Mesendoderm (in vitro differentiated cells): ENCODE data around the gene ABHD6.

Experiments used
- DNase-seq: peaks from one replicate; pipeline ENCODE4 v3.0.0; 2013
- H2AK5ac ChIP-seq: 2 replicates; pipeline ENCODE4 v1.6.1; 2013; ENCODE audit warnings: low read length, inconsistent platforms
- H2BK120ac ChIP-seq: 2 replicates; pipeline ENCODE4 v1.6.1; 2013; ENCODE audit warnings: low read depth, mild to moderate bottlenecking, low read length, moderate library complexity, mixed read lengths
- H2BK15ac ChIP-seq: replicated peaks from 2 replicates; pipeline ENCODE4 v1.6.1; 2013; ENCODE audit warnings: low read depth, mild to moderate bottlenecking, moderate library complexity
- H2BK5ac ChIP-seq: 2 replicates; pipeline ENCODE4 v1.6.1; 2013; ENCODE audit warnings: low read length, inconsistent platforms
- H3K18ac ChIP-seq: 2 replicates; pipeline ENCODE4 v1.6.1; 2013; ENCODE audit warnings: mild to moderate bottlenecking, low read length, mixed read lengths
- H3K23ac ChIP-seq: one replicate; pipeline ENCODE4 v1.6.1; 2013; ENCODE audit warnings: low read length
- H3K27ac ChIP-seq: 2 replicates; pipeline ENCODE4 v1.5.1; 2013; ENCODE audit warnings: low read depth, mild to moderate bottlenecking, inconsistent platforms, low read length, moderate library complexity
- H3K27me3 ChIP-seq: 2 replicates; pipeline ENCODE4 v1.6.1; 2013; ENCODE audit warnings: low read length, control low read depth, mild to moderate bottlenecking, inconsistent platforms; ENCODE audit not compliant: insufficient read depth, poor library complexity
- H3K36me3 ChIP-seq: 2 replicates; pipeline ENCODE4 v1.6.1; 2013; ENCODE audit warnings: low read length, inconsistent platforms; ENCODE audit not compliant: control insufficient read depth, insufficient read depth
- H3K4ac ChIP-seq: one replicate; pipeline ENCODE4 v1.6.1; 2013; ENCODE audit warnings: low read depth, mild to moderate bottlenecking, low read length, moderate library complexity
- H3K4me1 ChIP-seq: 2 replicates; pipeline ENCODE4 v1.6.1; 2013; ENCODE audit warnings: low read depth, low read length, inconsistent platforms; ENCODE audit not compliant: control insufficient read depth
- H3K4me2 ChIP-seq: 2 replicates; pipeline ENCODE4 v1.6.1; 2013; ENCODE audit warnings: low read length
- H3K4me3 ChIP-seq: 2 replicates; pipeline ENCODE4 v1.5.1; 2013; ENCODE audit warnings: mild to moderate bottlenecking, low read length
- H3K56ac ChIP-seq: one replicate; pipeline ENCODE4 v1.6.1; 2013; ENCODE audit warnings: low read length
- H3K79me1 ChIP-seq: 2 replicates; pipeline ENCODE4 v1.6.1; 2013; ENCODE audit warnings: low read length, inconsistent platforms
- H3K79me2 ChIP-seq: 2 replicates; pipeline ENCODE4 v1.6.1; 2013; ENCODE audit warnings: mild to moderate bottlenecking, low read length; ENCODE audit not compliant: control insufficient read depth, insufficient read depth
- H3K9ac ChIP-seq: 2 replicates; pipeline ENCODE4 v1.6.1; 2013; ENCODE audit warnings: low read length, inconsistent platforms
- H4K5ac ChIP-seq: one replicate; pipeline ENCODE4 v1.6.1; 2013; ENCODE audit warnings: low read length
- H4K8ac ChIP-seq: one replicate; pipeline ENCODE4 v1.6.1; 2013; ENCODE audit warnings: low read depth, mild to moderate bottlenecking, control low read depth, low read length, moderate library complexity
- WGBS: extraction: QIAGEN DNeasy Blood & Tissue Kit; methylation state at CpG from one replicate; pipeline ENCODE4 v1.1.7; 2013; ENCODE audit warnings: low lambda C conversion rate, missing lambda C conversion rate; ENCODE audit not compliant: insufficient coverage; ENCODE audit errors: extremely low coverage; 5-methylcytosine and 5-hydroxymethylcytosine counted together

ABHD6 gene

DNA sequence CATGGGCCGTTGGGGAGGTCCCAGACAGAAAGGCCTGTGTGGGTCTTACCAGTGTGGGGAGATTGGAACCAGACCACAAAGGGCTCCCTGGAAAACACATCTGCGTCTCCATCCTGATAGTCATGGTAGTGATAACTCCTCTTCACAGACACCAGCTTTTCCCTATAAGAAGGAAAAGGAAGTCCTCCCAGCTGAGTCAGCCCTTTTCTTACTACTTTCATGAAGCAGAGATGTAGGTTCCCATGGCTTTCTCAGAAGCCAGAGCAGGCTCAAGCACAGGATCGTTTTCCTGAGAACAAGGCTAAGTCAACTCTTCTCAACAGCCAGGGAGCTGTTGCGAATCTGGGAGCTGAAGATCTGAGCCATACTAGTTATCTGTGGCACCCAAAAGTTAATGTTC is 32.9 kb upstream of the ABHD6 start:
- Histone ChIP-seq H3K27ac (no peak overlapping the region), H4K5ac (no peak overlapping the region)
- WGBS: no CpG with 5 or more reads among the region's 4 CpGs

DNA sequence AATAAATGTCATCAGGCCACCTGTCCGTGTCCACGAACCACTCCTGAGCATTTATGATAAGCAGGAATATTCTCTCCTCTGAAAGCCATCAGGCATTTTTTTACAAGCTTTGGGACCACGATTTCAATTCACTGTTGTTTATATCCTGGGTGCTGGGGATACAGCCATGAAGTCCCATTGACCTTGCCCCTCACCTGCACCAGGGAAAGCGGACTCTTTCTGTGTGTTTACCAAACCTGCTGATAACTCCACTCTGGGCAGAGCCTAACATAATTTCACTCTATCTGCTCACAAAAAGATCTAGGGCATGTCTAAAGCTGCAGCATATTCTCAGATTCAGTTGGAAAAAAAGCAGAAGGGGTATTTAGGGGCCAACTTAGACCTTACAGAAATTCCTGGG is 31.6 kb upstream of the ABHD6 start:
- H2BK120ac ChIP-seq: no peak overlapping the region
- H3K18ac ChIP-seq: no peak overlapping the region
- DNase-seq: no peak
- H2BK15ac ChIP-seq: no peak overlapping the region
- H3K27ac ChIP-seq: no peak overlapping the region
- no peak overlapping the region for H3K4me2 ChIP-seq
- H3K4me1 ChIP-seq: no peaks in the 10 kb centered on the region
- H3K9ac ChIP-seq: no peak overlapping the region
- no peak overlapping the region for H4K5ac ChIP-seq
- no peak overlapping the region for H2BK5ac ChIP-seq
- H3K79me2 ChIP-seq: no peaks in the 10 kb centered on the region
- no peaks in the 10 kb centered on the region for H3K36me3 ChIP-seq
- H3K23ac ChIP-seq: no peak overlapping the region
- WGBS: no CpG with 5 or more reads among the region's 4 CpGs
- no peak overlapping the region for H2AK5ac ChIP-seq
- H3K4me3 ChIP-seq: no peak overlapping the region
- no peaks in the 10 kb centered on the region for H3K79me1 ChIP-seq
- no peaks in the 10 kb centered on the region for H3K27me3 ChIP-seq
- no peak overlapping the region for H3K4ac ChIP-seq
- no peak overlapping the region for H3K56ac ChIP-seq
- H4K8ac ChIP-seq: no peak overlapping the region

More for the DNA sequence above, 32.9 kb upstream of the ABHD6 start:
- H3K4me1 ChIP-seq: no peaks in the 10 kb centered on the region
- no peak overlapping the region for H3K18ac ChIP-seq
- no peak overlapping the region for H3K4me2 ChIP-seq
- no peaks in the 10 kb centered on the region for H3K27me3 ChIP-seq
- H2AK5ac ChIP-seq: no peak overlapping the region
- H3K23ac ChIP-seq: no peak overlapping the region
- no peak overlapping the region for H3K4ac ChIP-seq
- no peak overlapping the region for H2BK120ac ChIP-seq
- no peak overlapping the region for H4K8ac ChIP-seq
- H3K79me1 ChIP-seq: no peaks in the 10 kb centered on the region
- no peaks in the 10 kb centered on the region for H3K79me2 ChIP-seq
- H2BK15ac ChIP-seq: no peak overlapping the region
- no peak overlapping the region for H3K9ac ChIP-seq
- no peak overlapping the region for H3K4me3 ChIP-seq
- no peaks in the 10 kb centered on the region for H3K36me3 ChIP-seq
- H2BK5ac ChIP-seq: no peak overlapping the region
- DNase-seq: no peak
- no peak overlapping the region for H3K56ac ChIP-seq

DNA sequence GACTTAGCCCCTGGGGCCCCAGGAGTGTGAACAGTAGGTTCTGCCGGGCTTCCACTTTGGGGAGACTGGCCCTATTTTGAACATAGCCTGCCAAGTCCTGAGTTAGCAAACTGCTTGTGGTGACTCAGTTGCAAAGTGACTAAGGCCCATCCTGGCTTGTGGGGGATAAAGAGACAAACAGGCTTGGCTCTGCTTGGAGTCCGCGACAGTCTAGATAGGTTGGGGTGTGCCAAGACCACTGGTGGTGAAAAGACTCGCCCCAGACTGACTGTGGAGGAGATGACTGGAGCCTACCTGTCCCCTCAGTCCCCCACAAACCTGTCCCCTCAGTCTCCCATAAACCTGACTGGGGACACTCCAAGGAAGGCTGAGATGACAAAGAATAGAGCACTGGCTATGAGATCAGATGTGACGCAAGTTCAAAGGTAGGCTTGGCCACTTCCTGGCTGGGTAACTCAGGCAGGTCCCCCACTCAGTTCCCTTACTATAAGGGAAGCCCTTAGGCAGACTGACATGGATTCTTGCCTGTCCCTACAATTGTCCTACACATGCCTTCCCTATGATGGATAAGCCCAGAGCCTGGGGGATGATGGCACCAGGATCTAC is 31.1 kb upstream of the ABHD6 start:
- Histone ChIP-seq H3K23ac (no peak overlapping the region), H3K79me2 (no peaks in the 10 kb centered on the region), H3K4me1 (no peaks in the 10 kb centered on the region), H4K5ac (no peak overlapping the region), H3K4me3 (no peak overlapping the region), H2BK120ac (no peak overlapping the region), H2AK5ac (no peak overlapping the region), H2BK15ac (no peak overlapping the region), H3K36me3 (no peaks in the 10 kb centered on the region), H3K9ac (no peak overlapping the region), H3K18ac (no peak overlapping the region), H3K27me3 (no peaks in the 10 kb centered on the region), H4K8ac (no peak overlapping the region), H3K56ac (no peak overlapping the region), H3K4ac (no peak overlapping the region), H3K79me1 (no peaks in the 10 kb centered on the region), H2BK5ac (no peak overlapping the region), H3K4me2 (no peak overlapping the region), H3K27ac (no peak overlapping the region)
- peak; percentile 51 for DNase-seq
- WGBS: no CpG with 5 or more reads among the region's 5 CpGs

DNA sequence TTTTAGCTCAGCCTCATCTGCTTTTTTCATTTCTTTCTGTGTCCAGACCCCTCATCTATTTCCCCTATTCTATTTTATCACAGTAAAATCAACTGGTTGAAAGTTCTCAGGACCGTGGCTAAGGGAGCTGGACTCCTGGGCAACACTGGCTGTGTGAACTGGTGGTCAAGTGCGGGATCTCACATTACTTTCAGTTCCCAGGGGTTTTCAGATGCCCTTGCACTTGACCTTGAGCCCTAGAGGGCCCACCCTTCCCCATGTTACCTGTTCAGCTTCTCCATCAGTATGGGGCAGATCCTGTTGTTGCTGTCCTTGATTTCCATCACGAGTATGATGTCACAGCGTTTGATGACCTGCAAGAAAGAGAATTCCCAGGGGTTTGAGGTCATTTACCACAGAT is 29.6 kb upstream of the ABHD6 start:
- Histone ChIP-seq H3K23ac (no peak overlapping the region), H2BK120ac (no peak overlapping the region), H3K4ac (no peak overlapping the region), H2BK15ac (no peak overlapping the region), H3K4me3 (no peak overlapping the region), H3K4me2 (no peak overlapping the region), H3K9ac (no peak overlapping the region), H2AK5ac (no peak overlapping the region), H3K79me2 (no peaks in the 10 kb centered on the region), H3K56ac (no peak overlapping the region), H3K79me1 (no peaks in the 10 kb centered on the region), H3K36me3 (no peaks in the 10 kb centered on the region), H3K4me1 (no peaks in the 10 kb centered on the region), H3K18ac (no peak overlapping the region), H3K27me3 (no peaks in the 10 kb centered on the region), H2BK5ac (no peak overlapping the region), H4K8ac (no peak overlapping the region), H3K27ac (no peak overlapping the region), H4K5ac (no peak overlapping the region)
- no CpG with 5 or more reads among the region's 4 CpGs for WGBS
- no peak for DNase-seq

DNA sequence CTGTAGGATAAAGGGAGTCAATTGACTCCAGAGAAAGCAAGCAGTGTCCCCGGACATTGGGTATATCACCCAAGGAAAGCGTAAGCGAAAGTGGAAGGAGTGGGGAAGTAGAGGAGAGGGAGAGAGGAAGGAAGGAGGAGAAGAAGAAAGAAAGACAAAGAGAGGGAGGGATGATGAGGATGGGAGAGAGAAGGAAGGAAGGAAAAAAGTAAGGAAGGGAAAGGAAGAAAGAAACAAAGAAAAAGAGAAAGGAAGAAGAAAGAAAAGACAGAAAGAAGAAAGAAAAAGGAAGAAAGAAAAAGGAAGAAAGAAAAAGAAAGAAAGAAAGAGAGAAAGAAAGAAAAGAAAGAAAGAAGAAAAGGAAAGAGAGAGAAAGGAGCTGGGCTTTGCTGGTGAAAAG is 27.7 kb upstream of the ABHD6 start:
- no peaks in the 10 kb centered on the region for H3K79me2 ChIP-seq
- H3K4ac ChIP-seq: no peak overlapping the region
- no peak overlapping the region for H2AK5ac ChIP-seq
- no peak overlapping the region for H4K5ac ChIP-seq
- H2BK5ac ChIP-seq: no peak overlapping the region
- no peak overlapping the region for H4K8ac ChIP-seq
- no peak overlapping the region for H2BK15ac ChIP-seq
- no peak overlapping the region for H3K4me2 ChIP-seq
- H3K23ac ChIP-seq: no peak overlapping the region
- no peak overlapping the region for H3K18ac ChIP-seq
- H3K27ac ChIP-seq: no peak overlapping the region
- WGBS: 100% methylated on average over 1 of the region's 3 CpGs
- no peaks in the 10 kb centered on the region for H3K79me1 ChIP-seq
- no peak for DNase-seq
- no peaks in the 10 kb centered on the region for H3K4me1 ChIP-seq
- no peak overlapping the region for H2BK120ac ChIP-seq
- H3K4me3 ChIP-seq: no peak overlapping the region
- H3K36me3 ChIP-seq: no peaks in the 10 kb centered on the region
- H3K9ac ChIP-seq: no peak overlapping the region
- no peak overlapping the region for H3K56ac ChIP-seq
- no peaks in the 10 kb centered on the region for H3K27me3 ChIP-seq

DNA sequence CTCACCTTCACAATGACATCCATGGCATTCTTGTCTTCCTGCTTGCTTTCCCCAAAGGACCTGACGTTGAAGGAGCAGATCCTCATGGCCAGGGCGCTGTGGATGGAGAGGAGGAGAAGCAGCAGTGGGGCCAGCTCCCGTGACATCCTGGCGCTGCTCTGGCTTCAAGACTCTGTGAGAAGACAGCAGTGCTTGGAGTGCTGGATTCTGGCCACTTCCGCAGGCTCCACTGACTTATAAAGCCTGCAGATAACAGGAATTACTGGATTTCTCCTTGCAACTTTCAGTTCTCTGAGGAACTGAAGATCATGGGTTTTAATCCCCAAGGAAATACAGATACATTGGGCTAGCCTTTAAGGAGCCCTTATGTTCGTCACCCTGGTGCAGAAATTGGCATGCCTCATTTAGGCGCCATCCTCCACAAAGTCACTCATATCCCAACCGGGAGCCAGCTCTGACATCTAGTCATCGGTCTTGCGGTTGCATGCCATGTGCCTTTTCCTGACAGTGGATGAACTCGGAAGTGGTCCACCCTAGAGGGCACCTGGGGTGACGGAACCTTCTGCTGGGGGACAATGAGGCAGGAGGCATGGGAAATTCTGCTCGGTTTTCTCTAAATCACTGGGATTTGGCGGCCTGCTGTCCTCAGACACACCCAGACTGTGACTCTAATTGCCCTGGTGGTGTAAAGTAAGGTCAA is 26.7 kb upstream of the ABHD6 start, which contains the start of gene DNASE1L3:
Gene DNASE1L3 (minus strand): TSS at position 212 of the 700 bp plus-strand sequence. CDS start 66 bp downstream, at position 146.
- no CpG with 5 or more reads among the region's 14 CpGs for WGBS
- H3K9ac ChIP-seq: no peak within 1 kb of the TSS
- peak within 1 kb of the TSS; percentile 30 for H3K56ac ChIP-seq
- no peak within 1 kb of the TSS for H2BK5ac ChIP-seq
- no peak for DNase-seq
- no peak within 1 kb of the TSS for H2BK15ac ChIP-seq
- H2BK120ac ChIP-seq: no peak within 1 kb of the TSS
- no peak within 1 kb of the TSS for H3K23ac ChIP-seq
- no peaks in the 10 kb centered on the region for H3K27me3 ChIP-seq
- H3K4me2 ChIP-seq: no peak within 1 kb of the TSS
- no peaks in the 10 kb centered on the region for H3K79me2 ChIP-seq
- no peak within 1 kb of the TSS for H3K18ac ChIP-seq
- H2AK5ac ChIP-seq: no peak within 1 kb of the TSS
- H3K27ac ChIP-seq: no peak within 1 kb of the TSS
- H3K36me3 ChIP-seq: no peaks in the 10 kb centered on the region
- H3K4ac ChIP-seq: no peak within 1 kb of the TSS
- no peak within 1 kb of the TSS for H3K4me3 ChIP-seq
- H4K5ac ChIP-seq: no peak within 1 kb of the TSS
- H3K79me1 ChIP-seq: no peaks in the 10 kb centered on the region
- no peaks in the 10 kb centered on the region for H3K4me1 ChIP-seq
- no peak within 1 kb of the TSS for H4K8ac ChIP-seq
